ENCODE measurements around the gene GPR34.

DNA sequence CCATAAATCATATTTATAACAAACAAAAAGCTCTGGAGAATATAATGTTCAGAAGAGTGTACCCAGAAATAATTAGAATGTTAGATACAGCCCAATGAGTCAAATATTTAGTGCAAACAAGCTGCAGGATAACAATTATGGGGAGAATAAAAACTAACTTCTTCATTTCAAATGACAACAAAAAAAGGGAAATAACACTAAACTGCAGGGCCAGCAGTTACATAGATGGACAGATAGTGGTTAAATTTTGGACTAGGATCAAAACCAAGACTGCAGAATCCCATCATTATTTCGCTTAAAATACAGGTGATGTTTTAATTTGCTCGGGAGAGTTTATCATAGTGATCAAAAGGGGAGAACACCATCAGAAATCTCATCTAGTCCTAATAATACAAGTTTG lies 617 bp upstream of the GPR34 start:
- TF ChIP-seq, protein P1, sequence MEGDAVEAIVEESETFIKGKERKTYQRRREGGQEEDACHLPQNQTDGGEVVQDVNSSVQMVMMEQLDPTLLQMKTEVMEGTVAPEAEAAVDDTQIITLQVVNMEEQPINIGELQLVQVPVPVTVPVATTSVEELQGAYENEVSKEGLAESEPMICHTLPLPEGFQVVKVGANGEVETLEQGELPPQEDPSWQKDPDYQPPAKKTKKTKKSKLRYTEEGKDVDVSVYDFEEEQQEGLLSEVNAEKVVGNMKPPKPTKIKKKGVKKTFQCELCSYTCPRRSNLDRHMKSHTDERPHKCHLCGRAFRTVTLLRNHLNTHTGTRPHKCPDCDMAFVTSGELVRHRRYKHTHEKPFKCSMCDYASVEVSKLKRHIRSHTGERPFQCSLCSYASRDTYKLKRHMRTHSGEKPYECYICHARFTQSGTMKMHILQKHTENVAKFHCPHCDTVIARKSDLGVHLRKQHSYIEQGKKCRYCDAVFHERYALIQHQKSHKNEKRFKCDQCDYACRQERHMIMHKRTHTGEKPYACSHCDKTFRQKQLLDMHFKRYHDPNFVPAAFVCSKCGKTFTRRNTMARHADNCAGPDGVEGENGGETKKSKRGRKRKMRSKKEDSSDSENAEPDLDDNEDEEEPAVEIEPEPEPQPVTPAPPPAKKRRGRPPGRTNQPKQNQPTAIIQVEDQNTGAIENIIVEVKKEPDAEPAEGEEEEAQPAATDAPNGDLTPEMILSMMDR (conservative IDR thresholded peaks at IDR 0.05; ENCODE audit: low read depth, low read length), result no peak
- TF ChIP-seq EZH2 (IDR thresholded peaks at IDR 0.05; ENCODE audit: low read length, unreplicated experiment), result no peak
